ENCODE measurements around the gene ANXA8L1. TPM values are rescaled to one million over a fixed set of nuclear protein-coding genes. Genes with fewer than 3 reads are reported as not detected.
"Not testable (repeated sequence)": the region's sequence is repeated elsewhere in the genome, so short reads cannot be mapped to it uniquely, and the experiment has no call there.

The ANXA8L1 gene, protein sequence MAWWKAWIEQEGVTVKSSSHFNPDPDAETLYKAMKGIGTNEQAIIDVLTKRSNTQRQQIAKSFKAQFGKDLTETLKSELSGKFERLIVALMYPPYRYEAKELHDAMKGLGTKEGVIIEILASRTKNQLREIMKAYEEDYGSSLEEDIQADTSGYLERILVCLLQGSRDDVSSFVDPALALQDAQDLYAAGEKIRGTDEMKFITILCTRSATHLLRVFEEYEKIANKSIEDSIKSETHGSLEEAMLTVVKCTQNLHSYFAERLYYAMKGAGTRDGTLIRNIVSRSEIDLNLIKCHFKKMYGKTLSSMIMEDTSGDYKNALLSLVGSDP
- total RNA-seq = not detected

DNA sequence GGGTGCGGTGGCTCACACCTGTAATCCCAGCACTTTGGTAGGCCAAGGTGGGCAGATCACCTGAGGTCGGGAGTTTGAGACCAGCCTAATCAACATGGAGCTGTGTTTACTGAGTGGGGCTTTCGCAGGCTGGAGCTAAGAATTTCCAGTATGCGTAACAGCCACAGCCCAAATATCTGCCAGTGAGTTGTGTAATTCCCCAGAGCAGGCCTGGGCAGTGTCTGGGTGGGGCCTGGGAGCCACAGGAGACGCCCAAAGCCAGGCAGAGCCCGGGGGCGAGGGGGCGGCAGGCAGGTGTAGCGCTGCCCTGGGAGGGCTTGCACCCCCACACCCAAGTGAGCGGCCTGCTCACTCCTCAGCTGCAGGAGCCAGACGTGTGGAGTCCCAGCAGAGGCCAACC is at the start of gene ANXA8L1:
Gene ANXA8L1, plus strand, starts transcription at position 371 of the 400 bp plus-strand sequence. CDS start 76 bp downstream, outside the sequence.
- H3K4me3 ChIP-seq, H3K27ac ChIP-seq, H3K9me3 ChIP-seq, H3K4me1 ChIP-seq, H3K27me3 ChIP-seq, DNase-seq, H3K36me3 ChIP-seq: not testable (repeated sequence)

DNA sequence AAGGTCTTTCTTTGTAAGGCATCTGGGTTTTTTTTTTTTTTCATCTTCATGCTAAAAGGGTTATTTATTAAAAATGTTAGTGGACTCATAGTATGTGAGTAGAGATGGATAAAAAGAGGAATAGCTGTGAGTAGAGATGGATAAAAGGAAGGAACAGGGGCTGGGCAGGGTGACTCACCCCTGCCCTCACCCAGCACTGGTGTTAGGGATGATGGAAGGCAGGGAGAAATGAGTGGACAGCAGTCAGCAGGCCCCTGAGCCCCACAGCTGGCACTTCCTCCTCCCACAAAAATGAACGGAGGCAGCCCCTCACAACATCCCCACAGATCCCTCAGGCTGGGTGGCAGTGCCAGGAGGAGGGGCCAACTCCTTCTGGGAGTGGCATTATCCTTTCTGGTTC is 49.5 kb upstream of the ANXA8L1 start:
- Histone ChIP-seq H3K36me3 (no peaks in the 10 kb centered on the region), H3K9me3 (no peaks in the 10 kb centered on the region), H3K4me3 (no peak overlapping the region), H3K27me3 (no peaks in the 10 kb centered on the region), H3K27ac (no peak overlapping the region), H3K4me1 (no peaks in the 10 kb centered on the region)
- no peak for DNase-seq
- no peak for TF ChIP-seq POLR2A (IDR thresholded peaks at IDR 0.05)

DNA sequence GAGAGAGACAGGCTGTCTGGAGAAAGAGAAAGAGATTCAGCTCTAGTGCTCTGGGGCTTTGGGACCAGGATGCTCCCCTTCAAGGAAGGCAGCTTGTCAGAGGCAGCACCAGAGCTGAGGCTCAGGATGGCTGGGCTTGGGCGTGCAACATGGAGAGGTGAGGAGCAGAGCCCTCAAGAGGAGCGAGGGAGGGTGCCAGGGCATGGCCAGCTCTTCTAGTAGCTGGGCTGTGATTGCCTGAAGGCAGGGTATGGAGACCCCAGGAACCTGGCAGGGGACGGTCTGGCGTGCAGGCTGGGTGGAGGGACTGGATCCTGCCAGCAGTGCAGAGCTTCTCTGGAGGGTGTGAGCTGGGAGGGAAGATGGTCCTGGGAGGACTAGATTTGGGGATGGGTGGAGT is 48.6 kb upstream of the ANXA8L1 start:
- TF ChIP-seq POLR2A (IDR thresholded peaks at IDR 0.05) = no peak
- TF ChIP-seq, protein P1, sequence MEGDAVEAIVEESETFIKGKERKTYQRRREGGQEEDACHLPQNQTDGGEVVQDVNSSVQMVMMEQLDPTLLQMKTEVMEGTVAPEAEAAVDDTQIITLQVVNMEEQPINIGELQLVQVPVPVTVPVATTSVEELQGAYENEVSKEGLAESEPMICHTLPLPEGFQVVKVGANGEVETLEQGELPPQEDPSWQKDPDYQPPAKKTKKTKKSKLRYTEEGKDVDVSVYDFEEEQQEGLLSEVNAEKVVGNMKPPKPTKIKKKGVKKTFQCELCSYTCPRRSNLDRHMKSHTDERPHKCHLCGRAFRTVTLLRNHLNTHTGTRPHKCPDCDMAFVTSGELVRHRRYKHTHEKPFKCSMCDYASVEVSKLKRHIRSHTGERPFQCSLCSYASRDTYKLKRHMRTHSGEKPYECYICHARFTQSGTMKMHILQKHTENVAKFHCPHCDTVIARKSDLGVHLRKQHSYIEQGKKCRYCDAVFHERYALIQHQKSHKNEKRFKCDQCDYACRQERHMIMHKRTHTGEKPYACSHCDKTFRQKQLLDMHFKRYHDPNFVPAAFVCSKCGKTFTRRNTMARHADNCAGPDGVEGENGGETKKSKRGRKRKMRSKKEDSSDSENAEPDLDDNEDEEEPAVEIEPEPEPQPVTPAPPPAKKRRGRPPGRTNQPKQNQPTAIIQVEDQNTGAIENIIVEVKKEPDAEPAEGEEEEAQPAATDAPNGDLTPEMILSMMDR (IDR thresholded peaks at IDR 0.05) = no peak
- no peak for DNase-seq

DNA sequence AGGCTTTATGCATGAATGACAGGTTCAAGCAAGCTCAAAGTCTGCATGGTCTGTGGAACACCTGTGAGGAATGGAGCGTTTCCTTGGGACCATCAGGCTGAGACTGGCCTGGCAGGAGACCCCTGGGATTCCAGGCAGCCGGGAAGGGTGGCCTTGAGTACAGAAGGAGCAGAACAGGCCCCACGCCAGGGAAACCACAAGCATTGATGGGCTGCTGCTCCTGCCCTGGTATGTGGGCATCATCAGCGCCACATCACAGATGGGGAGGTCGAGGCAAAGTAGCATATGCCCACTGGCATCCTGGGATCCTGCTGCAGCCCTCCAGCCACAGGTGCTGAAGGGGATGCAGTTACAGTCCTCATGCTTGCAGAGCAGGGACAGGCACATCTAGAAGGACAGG is 47.9 kb upstream of the ANXA8L1 start:
- no peaks in the 10 kb centered on the region for H3K9me3 ChIP-seq
- H3K36me3 ChIP-seq = no peaks in the 10 kb centered on the region
- TF ChIP-seq POLR2A (IDR thresholded peaks at IDR 0.05) = no peak
- TF ChIP-seq, protein P1 (IDR thresholded peaks at IDR 0.05) = no peak
- no peaks in the 10 kb centered on the region for H3K4me1 ChIP-seq
- H3K27me3 ChIP-seq = no peaks in the 10 kb centered on the region
- DNase-seq = no peak
- no peak overlapping the region for H3K27ac ChIP-seq
- H3K4me3 ChIP-seq = no peak overlapping the region

More for the DNA sequence above, 48.6 kb upstream of the ANXA8L1 start:
- Histone ChIP-seq H3K4me3 (no peak overlapping the region), H3K4me1 (no peaks in the 10 kb centered on the region), H3K9me3 (no peaks in the 10 kb centered on the region), H3K36me3 (no peaks in the 10 kb centered on the region), H3K27me3 (no peaks in the 10 kb centered on the region), H3K27ac (no peak overlapping the region)

DNA sequence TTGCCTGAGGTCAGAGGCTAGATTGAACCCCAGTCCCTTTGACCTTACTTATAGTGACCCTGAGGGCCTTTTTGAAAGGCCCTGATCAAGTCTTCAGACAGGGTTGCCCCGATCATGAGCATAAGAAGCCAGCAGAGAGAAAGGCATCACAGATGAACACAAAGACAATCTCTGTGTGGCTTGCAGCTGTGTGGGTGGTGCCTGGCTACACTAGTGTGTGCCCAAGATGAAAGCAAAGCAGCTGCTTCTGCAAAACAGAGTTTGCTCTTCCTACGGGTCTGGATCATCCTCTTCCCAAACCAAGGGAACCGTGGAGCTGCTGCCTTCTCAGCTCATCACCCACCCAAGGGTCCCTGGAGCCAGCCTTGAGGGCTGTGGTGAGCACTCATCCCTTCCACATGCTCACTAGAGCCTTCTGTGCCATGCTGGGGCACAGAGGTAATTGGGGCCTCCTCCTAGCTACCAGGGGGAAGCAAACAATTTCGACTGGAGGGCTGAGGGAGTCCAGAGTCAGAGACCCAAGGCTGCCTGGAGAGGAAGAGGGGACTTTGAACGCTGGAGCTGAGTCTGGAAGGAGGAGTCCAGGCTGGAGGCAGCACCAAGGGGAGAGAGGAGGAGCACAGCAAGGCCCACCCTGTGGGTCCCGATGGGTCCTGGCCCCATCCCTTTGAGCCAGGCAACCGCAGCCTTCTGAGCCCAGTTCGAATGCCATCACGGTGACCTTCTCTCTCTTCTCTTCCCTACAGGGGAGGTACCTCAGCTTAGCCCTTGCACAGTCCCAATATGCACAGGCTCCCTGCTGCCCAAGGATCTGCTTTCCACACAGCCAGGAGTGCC is 46.5 kb upstream of the ANXA8L1 start:
- TF ChIP-seq, protein P1 (IDR thresholded peaks at IDR 0.05) = no peak
- TF ChIP-seq POLR2A (IDR thresholded peaks at IDR 0.05) = no peak

DNA sequence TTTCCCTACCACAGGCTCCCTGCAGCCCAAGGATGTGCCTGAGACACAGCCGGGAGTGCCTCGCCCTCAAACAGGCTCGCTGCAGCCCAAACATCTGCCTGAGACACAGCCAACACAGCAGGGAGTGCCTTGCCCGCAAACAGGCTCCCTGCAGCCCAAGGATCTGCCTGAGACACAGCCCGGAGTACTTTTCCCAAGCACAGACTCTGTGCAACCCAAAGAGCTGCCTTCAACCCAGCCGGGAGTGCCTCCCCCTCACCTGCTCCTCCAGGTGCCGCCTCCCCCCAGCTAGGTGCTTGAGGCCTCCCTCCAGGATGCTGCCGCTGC is 45.9 kb upstream of the ANXA8L1 start:
- H3K36me3 ChIP-seq = no peaks in the 10 kb centered on the region
- no peak overlapping the region for H3K27ac ChIP-seq
- TF ChIP-seq POLR2A (IDR thresholded peaks at IDR 0.05) = no peak
- TF ChIP-seq, protein P1 (IDR thresholded peaks at IDR 0.05) = no peak
- H3K4me1 ChIP-seq = no peaks in the 10 kb centered on the region
- H3K9me3 ChIP-seq = no peaks in the 10 kb centered on the region
- no peak for DNase-seq
- H3K27me3 ChIP-seq = no peaks in the 10 kb centered on the region
- H3K4me3 ChIP-seq = no peak overlapping the region

More for the DNA sequence above, 46.5 kb upstream of the ANXA8L1 start:
- no peaks in the 10 kb centered on the region for H3K36me3 ChIP-seq
- H3K27ac ChIP-seq = no peak overlapping the region
- H3K4me3 ChIP-seq = no peak overlapping the region
- no peaks in the 10 kb centered on the region for H3K9me3 ChIP-seq
- H3K27me3 ChIP-seq = no peaks in the 10 kb centered on the region
- no peak for DNase-seq
- no peaks in the 10 kb centered on the region for H3K4me1 ChIP-seq

Measured in Peyer's patch (tissue), 4 donors.